Esophagus squamous epithelium (tissue), 5 donors: ENCODE results near the gene EFNB2. TPM values are rescaled to one million over a fixed set of nuclear protein-coding genes. Genes with fewer than 3 reads are reported as not detected.
A peak's percentile ranks its signal among the peaks of the same experiment; 100 is the strongest.

Experiments used
- DNase-seq: peaks from one replicate; lab custom pipeline; 2025; lab: John Stamatoyannopoulos, UW
- H3K27ac ChIP-seq, 4 donors: fragments of 200-600 bp; sonication (generic); one replicate each; pipeline ENCODE4 v1.5.1; 2016 to 2019; ENCODE audit warnings: mild to moderate bottlenecking in 1 of 4
- H3K27me3 ChIP-seq, 4 donors: fragments of 200-600 bp; sonication (generic); 1 replicate in 3 of 4; 2 replicates in 1 of 4; pipeline versions ENCODE4 v1.5.1 to v1.6.0; 2017 to 2021; ENCODE audit warnings: antibody characterized with exemption in 1 of 4
- H3K36me3 ChIP-seq, 3 donors: fragments of 200-600 bp; sonication (generic); one replicate each; pipeline ENCODE4 v1.5.1; 2016 to 2019
- H3K4me1 ChIP-seq, 3 donors: fragments of 200-600 bp; sonication (generic); one replicate each; pipeline ENCODE4 v1.5.1; 2017 to 2019
- H3K4me3 ChIP-seq, 4 donors: fragments of 200-600 bp; sonication (generic); 1 replicate in 3 of 4; 2 replicates in 1 of 4; pipeline ENCODE4 v1.5.1; 2016 to 2019; ENCODE audit warnings: mild to moderate bottlenecking in 2 of 4, moderate library complexity in 1 of 4
- H3K9me3 ChIP-seq, 3 donors: fragments of 200-600 bp; sonication (generic); one replicate each; pipeline ENCODE4 v1.5.1; 2016 to 2019
- POLR2A ChIP-seq, 4 donors: fragments of 450-650 bp; IDR thresholded peaks; one replicate each; pipeline ENCODE4 v1.6.1; 2017; ENCODE audit warnings: antibody characterized with exemption in 4 of 4, mild to moderate bottlenecking in 4 of 4, moderate library complexity in 3 of 4
- WGBS, 2 donors: methylation state at CpG; one replicate each; pipeline ENCODE4 v1.1.5; 2018; 5-methylcytosine and 5-hydroxymethylcytosine counted together
- intact Hi-C: fragments of 100-400 bp; cut with DNase I; formaldehyde crosslinking; loops from one replicate; pipeline ENCODE4 v1.15.0; 2022
- total RNA-seq, 4 donors: library from RNA; depleted of rRNA; stranded (reverse); fragments of >200 nt; gene quantifications; one replicate each; pipeline ENCODE4 v1.1.0, GENCODE V29; 2016
- TF ChIP-seq, protein P1 (sequence below), 6 experiments: fragments of 450-650 bp in 4 of 6; fragments of 200-600 bp in 2 of 6; sonication (generic) in 2 of 6; IDR thresholded peaks; one replicate each; pipeline ENCODE4 v1.5.1; 2016 to 2019; ENCODE audit warnings: antibody characterized with exemption in 6 of 6, mild to moderate bottlenecking in 4 of 6, moderate library complexity in 4 of 6
- donor health status: DM: yes; HTN: yes; CAD: no.

Gene EFNB2, protein sequence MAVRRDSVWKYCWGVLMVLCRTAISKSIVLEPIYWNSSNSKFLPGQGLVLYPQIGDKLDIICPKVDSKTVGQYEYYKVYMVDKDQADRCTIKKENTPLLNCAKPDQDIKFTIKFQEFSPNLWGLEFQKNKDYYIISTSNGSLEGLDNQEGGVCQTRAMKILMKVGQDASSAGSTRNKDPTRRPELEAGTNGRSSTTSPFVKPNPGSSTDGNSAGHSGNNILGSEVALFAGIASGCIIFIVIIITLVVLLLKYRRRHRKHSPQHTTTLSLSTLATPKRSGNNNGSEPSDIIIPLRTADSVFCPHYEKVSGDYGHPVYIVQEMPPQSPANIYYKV
- total RNA-seq = 10 to 100 TPM; 14.9 to 29.1 (median 15.8) TPM

DNA sequence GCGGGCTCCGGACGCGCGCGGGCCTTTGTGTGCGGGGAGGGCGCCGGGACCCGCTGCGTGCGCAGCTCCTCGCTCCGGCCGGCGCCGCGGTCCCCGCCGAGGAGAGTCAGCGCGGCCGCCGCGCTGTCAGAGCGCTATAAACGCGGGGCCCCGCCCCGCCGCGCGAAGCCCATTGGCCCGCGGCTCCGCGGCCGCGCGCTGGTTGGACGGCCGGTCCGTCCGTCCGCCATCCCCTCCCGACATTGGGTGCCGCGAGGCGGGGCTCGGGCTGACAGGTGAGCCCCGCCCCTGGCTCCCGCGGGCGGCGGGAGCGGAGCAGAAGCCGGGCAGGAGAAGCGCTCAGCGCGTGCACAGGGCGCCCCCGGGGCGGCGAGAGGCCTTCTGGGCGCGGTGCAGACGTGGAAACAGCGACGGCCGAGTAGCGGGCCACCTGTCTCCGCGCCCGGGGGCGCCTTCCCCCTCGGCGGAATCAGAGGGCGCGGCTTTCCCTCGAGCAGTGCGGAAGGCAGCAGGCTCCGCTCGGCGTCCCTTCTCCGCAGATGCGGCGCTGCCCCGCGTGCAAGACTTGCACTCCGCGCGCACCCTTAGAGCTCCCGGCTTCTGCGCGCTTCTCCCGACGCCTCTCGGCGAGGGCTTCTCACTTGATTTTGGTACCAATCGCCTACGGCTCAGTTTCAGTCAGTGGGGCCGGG, at the start of gene EFNB2:
TSS of gene EFNB2 (minus strand) at position 111 of the 692 bp plus-strand sequence. CDS start 698 bp downstream, outside the sequence.
- peak within 1 kb of the TSS; percentile 77 to 93 (median 84) for H3K4me3 ChIP-seq
- WGBS, 2 donors = 0% methylated on average over 7 to 21 of the region's 102 CpGs
- H3K9me3 ChIP-seq = no peaks in the 10 kb centered on the region
- peaks cover 0 to 4% (median 0%) of the 10 kb centered on the region in 3 donors for H3K36me3 ChIP-seq
- H3K4me1 ChIP-seq = peaks cover 6 to 54% (median 10%) of the 10 kb centered on the region in 3 donors
- H3K27me3 ChIP-seq = no peaks in the 10 kb centered on the region
- DNase-seq = peak; percentile 31
- peak in 3 of 4 donors; percentile 77 to 97 (median 91) for TF ChIP-seq POLR2A (IDR thresholded peaks at IDR 0.05)
- TF ChIP-seq, protein P1, sequence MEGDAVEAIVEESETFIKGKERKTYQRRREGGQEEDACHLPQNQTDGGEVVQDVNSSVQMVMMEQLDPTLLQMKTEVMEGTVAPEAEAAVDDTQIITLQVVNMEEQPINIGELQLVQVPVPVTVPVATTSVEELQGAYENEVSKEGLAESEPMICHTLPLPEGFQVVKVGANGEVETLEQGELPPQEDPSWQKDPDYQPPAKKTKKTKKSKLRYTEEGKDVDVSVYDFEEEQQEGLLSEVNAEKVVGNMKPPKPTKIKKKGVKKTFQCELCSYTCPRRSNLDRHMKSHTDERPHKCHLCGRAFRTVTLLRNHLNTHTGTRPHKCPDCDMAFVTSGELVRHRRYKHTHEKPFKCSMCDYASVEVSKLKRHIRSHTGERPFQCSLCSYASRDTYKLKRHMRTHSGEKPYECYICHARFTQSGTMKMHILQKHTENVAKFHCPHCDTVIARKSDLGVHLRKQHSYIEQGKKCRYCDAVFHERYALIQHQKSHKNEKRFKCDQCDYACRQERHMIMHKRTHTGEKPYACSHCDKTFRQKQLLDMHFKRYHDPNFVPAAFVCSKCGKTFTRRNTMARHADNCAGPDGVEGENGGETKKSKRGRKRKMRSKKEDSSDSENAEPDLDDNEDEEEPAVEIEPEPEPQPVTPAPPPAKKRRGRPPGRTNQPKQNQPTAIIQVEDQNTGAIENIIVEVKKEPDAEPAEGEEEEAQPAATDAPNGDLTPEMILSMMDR (IDR thresholded peaks at IDR 0.05) = peak in 2 of 6 experiments; percentile 3 to 27
- intact Hi-C loops = loop anchor here (10.0 kb wide), 2 partner anchors 441 to 1961 kb away; no protein-coding TSS in a partner anchor
- H3K27ac ChIP-seq = peak within 1 kb of the TSS; percentile 85 to 92 (median 88)

DNA sequence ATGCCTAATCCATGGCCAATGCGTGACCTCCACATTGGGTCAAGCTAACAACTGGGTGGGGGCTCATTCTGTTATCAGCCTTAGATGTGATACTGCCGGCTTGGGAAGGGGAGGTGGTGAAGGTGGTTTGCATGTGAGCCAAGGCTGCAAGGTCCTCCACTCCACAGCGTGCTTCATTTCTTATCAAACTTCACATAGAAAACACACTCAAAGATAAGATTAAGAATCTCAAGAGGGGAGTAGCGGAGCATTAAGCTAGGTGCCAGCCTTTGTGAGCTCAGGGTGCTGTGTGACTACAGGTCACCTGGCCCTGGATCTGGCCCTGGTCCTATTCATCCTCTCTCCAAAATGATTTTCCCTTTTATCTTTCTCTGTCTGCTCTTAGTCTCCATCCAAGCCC, 45.8 kb upstream of the EFNB2 start:
- no peak overlapping the region for H3K4me3 ChIP-seq
- DNase-seq = no peak
- H3K27ac ChIP-seq = no peak overlapping the region
- peaks cover 0 to 10% (median 5%) of the 10 kb centered on the region in 3 donors for H3K9me3 ChIP-seq
- no peaks in the 10 kb centered on the region for H3K27me3 ChIP-seq
- H3K4me1 ChIP-seq = peaks cover 0 to 21% (median 0%) of the 10 kb centered on the region in 3 donors
- no peaks in the 10 kb centered on the region for H3K36me3 ChIP-seq
- intact Hi-C loops = no loop called here
- no peak for TF ChIP-seq POLR2A (IDR thresholded peaks at IDR 0.05)
- TF ChIP-seq, protein P1 (IDR thresholded peaks at IDR 0.05) = no peak
- WGBS, 2 donors = 88% methylated on average over 3 to 4 of the region's 4 CpGs

DNA sequence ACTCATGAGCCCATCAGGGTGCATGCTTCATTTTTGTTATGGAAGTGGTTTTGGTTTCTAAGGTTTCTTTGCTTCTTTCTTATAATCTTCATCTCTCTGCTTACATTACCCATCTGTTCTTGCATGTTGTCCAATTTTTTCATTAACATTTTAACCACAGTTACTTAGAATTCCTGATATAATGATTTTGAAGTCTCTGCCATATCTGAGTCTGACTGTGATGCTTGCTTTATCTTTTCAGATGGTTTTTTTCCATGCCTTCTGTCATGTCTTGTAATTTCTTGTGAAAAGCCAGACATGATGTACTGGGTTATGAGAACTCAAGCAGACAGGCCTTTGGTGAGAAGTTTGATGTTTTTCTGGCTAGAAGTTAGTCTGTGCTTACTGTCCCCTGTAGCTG, 40.4 kb upstream of the EFNB2 start:
- DNase-seq = no peak
- TF ChIP-seq, protein P1 (IDR thresholded peaks at IDR 0.05) = no peak
- no peak for TF ChIP-seq POLR2A (IDR thresholded peaks at IDR 0.05)
- no peaks in the 10 kb centered on the region for H3K36me3 ChIP-seq
- intact Hi-C loops = no loop called here
- H3K27me3 ChIP-seq = no peaks in the 10 kb centered on the region
- peak overlapping the region in 2 of 4 donors; percentile 83 to 84 for H3K27ac ChIP-seq
- peak overlapping the region in 2 of 4 donors; percentile 27 to 29 for H3K4me3 ChIP-seq
- H3K9me3 ChIP-seq = no peaks in the 10 kb centered on the region
- H3K4me1 ChIP-seq = peaks cover 0 to 52% (median 6%) of the 10 kb centered on the region in 3 donors

DNA sequence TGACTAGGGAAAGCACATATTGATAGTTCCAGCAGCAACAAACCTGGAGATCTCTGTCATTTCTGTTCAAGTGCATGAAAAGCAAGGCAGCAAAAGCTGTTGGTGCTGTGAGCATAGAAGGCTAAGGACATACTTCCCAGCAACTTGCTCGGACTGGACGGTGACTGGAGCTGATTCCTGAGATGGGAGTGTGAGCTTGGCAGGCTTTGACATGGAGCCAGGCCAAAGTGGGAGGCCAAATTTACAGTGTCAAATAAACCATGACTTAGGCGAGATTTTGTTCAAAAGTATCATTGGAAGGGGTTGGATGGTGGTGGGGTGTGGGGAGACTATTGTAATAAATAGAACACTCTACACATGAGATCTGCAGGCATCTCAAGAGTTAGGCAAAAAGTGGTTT, 38.4 kb upstream of the EFNB2 start:
- no peak for DNase-seq
- 23 to 28% methylated on average over 3 of the region's 3 CpGs for WGBS, 2 donors
- no peaks in the 10 kb centered on the region for H3K9me3 ChIP-seq
- intact Hi-C loops = no loop called here
- peak overlapping the region; percentile 53 to 84 (median 80) for H3K27ac ChIP-seq
- peak overlapping the region in 2 of 4 donors; percentile 2 to 19 for H3K4me3 ChIP-seq
- peaks cover 0 to 68% (median 6%) of the 10 kb centered on the region in 3 donors for H3K4me1 ChIP-seq
- no peaks in the 10 kb centered on the region for H3K36me3 ChIP-seq
- H3K27me3 ChIP-seq = no peaks in the 10 kb centered on the region
- TF ChIP-seq, protein P1 (IDR thresholded peaks at IDR 0.05) = no peak
